H4 (cell line): ENCODE data around the gene CNPY1. TPM values are rescaled to one million over a fixed set of nuclear protein-coding genes. Genes with fewer than 3 reads are reported as not detected.

ENCODE experiments used
- DNase-seq: peaks from one replicate; pipeline ENCODE4 v3.0.0-alpha.2; 2015; ENCODE audit warnings: low spot score
- total RNA-seq: library from RNA; depleted of rRNA; stranded (reverse); fragments of >200 nt; shearing (Covaris generic); gene quantifications from 2 replicates; pipeline ENCODE4 v1.2.3, GENCODE V29; 2014; rRNA removed

CNPY1 gene
- total RNA-seq, 1 experiment from 2014 or later, result 0.08 TPM

DNA sequence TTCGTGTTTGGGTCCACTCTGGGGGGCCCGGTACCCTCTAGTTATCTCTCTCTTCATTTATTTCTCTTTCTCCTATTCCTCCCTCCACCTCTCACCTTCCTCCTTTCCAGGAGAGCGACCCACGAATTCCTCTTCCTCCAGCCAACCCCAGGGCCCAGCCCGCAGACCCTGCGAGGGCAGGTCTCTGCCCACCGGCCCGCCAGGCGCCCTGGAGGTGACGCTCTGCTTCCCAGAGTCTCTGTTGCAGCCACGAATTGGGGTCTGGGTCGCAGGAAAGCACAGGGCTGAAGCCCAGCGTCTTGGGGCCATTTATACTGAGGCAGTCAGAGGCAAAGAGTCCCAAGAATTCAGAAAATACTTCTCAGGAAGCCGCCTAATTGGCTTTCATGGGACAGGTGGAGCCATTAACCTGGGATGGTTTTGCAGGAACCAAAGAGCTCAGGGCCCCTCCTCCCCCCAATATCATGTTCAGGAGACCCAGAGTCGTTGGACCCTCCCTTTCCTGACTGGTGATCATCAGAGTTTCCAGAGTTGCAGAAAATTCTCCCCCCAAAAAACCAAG lies 91.1 kb downstream of the CNPY1 start:
- DNase-seq, result no peak

DNA sequence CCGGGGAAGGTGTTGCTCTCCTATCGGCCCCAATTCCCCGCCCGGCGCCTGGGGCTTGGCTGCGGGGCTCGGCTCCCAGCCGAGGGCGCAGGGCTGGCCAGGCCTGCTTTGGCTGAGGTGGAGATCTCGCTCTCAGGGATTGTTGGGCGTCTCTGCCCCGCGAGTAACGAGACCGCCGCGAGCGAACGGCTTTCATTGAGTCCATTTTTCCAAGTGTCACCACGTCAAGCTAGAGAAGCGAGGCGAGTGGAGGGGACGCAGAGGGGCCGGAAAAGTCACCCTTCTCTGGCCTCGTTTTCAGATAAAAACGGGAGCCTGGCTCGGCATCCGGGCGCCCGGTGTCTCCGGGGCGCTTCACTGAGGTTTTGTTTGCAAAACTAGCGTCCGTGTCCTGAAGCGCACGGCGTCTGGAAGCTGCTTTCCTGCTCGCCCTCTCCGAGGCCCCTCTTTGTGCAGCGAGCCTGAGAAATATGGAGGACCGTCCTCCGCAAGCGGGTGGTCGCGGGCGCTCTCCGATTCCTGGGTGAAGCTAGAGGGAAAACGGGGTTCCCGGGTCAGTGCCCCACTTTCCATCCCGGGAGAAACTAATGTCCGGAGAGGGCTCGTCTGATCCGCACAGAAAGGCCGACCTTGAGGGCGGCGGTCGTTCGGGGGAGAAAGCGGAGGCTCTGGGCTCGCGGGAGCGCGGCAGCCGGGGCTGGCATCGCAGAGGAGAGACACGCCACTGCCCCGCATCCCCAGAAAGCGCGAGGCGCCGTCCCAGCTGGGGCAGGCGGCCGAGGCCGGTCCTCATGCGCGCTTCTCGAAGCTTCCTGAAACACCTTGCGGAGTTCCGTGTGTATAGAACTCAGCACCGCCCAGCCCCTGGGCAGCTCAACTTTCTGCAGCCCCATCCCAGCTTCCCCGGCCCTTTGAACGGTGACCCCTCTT lies 91.9 kb downstream of the CNPY1 start:
- no peak for DNase-seq

DNA sequence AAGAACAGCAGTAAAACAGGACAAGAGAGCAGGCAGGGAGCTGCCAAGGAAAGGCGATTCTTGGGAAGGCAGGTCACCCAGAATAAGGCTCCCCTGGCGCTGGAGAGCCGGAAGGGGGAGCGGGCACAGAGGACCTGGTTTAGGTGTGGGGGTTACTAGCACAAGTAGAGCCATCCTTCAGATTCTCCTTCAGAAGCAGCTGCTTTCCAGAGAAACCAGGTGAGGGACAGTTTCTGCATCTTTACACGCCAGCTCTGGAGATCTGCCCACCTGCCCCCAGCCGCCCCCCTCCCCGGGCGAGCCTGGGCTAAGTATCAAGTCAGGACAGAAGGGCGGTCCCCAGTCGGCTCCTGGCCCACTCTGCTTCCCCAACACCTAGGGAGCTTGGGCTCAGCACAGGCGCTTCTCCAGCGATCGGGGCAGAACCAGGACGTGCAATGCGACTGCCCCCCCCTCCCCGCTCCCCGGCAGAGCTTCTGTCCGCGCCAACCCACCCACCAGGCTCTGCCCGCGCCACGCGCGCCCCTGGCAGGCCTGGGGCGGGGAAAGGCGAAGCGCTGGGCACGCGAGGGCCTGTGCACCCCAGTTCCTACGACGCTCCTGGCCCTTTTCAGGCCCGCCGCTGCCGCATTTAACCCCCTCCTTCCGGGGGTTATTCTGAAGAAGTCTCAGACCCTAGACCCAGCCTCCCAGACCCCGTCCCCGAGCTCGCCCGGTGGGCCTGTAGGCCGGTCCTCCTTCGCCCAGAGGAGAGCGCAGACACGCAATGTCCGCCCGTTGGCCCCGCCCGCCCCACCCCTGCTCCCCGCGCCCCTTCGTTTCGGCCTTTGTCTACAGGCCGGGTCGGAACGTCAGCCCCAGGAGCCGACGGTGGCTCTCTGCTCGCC lies 92.8 kb downstream of the CNPY1 start:
- DNase-seq, result no peak

DNA sequence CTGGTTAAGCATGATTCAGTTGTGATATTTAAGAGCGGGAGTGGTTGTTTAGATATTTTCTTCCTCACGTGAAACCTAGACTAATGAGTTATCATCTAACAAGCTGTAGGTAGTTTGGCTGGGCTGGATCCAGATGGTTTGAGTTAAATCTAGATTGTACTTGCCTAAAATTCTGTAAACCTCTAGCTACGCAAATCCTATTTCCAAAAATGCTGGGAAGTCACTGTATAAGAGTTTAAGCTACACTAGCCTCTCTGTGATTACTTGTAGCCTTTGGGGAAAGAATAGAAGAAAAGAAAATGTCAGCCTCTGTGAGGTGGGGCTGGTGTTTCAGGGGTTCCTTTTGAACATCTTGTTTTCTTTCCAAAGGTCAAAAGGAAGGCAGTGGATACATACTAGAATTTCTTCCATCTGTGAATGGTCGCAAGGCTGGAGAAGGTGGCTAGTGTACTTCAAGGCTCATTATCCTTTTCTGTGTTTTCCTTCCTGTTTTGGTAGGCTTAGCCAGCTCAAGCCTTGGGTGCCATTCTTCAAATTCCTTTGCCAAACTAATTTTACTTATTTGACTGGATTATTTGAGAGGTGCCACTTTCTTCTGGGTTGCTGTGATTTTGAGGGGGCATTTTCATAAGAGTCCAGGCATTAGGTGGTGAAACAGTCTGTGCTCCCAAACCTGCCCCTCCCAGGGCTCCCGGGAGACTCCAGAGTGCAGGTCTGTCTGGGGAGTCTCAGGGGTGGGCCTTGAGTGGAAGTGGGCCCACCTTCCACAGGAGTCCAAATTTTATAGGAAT lies 93.7 kb downstream of the CNPY1 start:
- DNase-seq, result no peak

DNA sequence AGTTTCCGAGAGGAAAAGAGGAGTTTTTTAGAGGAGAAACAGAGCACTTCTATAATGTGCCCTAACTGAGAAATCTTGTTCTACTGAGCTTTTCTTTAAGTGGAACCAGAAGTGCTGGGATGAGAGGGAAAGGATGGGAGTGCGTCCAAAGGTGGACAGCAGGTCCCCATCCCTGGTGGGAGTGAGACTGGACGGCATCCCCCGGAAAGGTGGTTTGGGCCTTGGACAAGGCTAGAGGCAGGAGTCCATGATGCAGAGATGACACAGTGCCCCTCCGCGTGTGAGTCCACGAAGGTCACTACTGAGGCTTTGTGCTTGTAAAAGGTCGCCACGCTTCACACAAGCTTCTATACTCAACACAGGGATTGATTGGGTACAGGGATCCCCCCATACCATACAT lies 94.5 kb downstream of the CNPY1 start:
- no peak for DNase-seq

Other genes starting within 250 kb of the CNPY1 start
- gene INSIG1, start 248.7 kb downstream of the CNPY1 start, total RNA-seq, result 183 and 213 TPM in 2 replicates
- 0.16 and 0.29 TPM in 2 replicates for gene EN2, start 88.4 kb downstream of the CNPY1 start, total RNA-seq
- 6.8 and 10.6 TPM in 2 replicates for gene RBM33, start 98.1 kb upstream of the CNPY1 start, total RNA-seq